Measurements from ENCODE around the gene CTDSPL.
"Not testable (repeated sequence)": the region's sequence is repeated elsewhere in the genome, so short reads cannot be mapped to it uniquely, and the experiment has no call there.

Gene CTDSPL

GRCh38 chr3:37984051-37984450 lies 122.4 kb downstream of the CTDSPL start:
- no peak for DNase-seq (ENCODE audit: low spot score)
- Histone ChIP-seq H3K27ac (no peak overlapping the region), H3K4me3 (no peak overlapping the region)
- TF ChIP-seq CTCF (IDR thresholded peaks at IDR 0.05) = no peak

GRCh38 chr3:37984596-37984995 lies 122.9 kb downstream of the CTDSPL start:
- no peak for TF ChIP-seq CTCF (IDR thresholded peaks at IDR 0.05)
- H3K27ac ChIP-seq = no peak overlapping the region
- DNase-seq (ENCODE audit: low spot score) = peak; percentile 54
- H3K4me3 ChIP-seq = no peak overlapping the region

- H3K4me3 ChIP-seq = no peak overlapping the region
- TF ChIP-seq CTCF (IDR thresholded peaks at IDR 0.05) = no peak
- DNase-seq (ENCODE audit: low spot score) = peak; percentile 65
- peak overlapping the region in 1 of 2 donors; percentile 56 for H3K27ac ChIP-seq
Measured at GRCh38 chr3:37985637-37986320, 124.1 kb downstream of the CTDSPL start.

GRCh38 chr3:37986479-37987314 lies 125.0 kb downstream of the CTDSPL start:
- H3K4me3 ChIP-seq = no peak overlapping the region
- H3K27ac ChIP-seq = no peak overlapping the region
- DNase-seq (ENCODE audit: low spot score) = peak; percentile 66
- TF ChIP-seq CTCF (IDR thresholded peaks at IDR 0.05) = no peak

GRCh38 chr3:37987315-37987697 lies 125.6 kb downstream of the CTDSPL start:
- DNase-seq (ENCODE audit: low spot score) = no peak
- H3K27ac ChIP-seq = no peak overlapping the region
- H3K4me3 ChIP-seq = no peak overlapping the region
- no peak for TF ChIP-seq CTCF (IDR thresholded peaks at IDR 0.05)

- no peak overlapping the region for H3K4me3 ChIP-seq
- TF ChIP-seq CTCF (IDR thresholded peaks at IDR 0.05) = no peak
- DNase-seq (ENCODE audit: low spot score) = no peak
- H3K27ac ChIP-seq = no peak overlapping the region
Measured at GRCh38 chr3:37987751-37988179, 126.1 kb downstream of the CTDSPL start.

GRCh38 chr3:37988376-37988775 lies 126.7 kb downstream of the CTDSPL start:
- not testable (repeated sequence) for H3K27ac ChIP-seq, H3K4me3 ChIP-seq

More at GRCh38 chr3:37988376-37988775, 126.7 kb downstream of the CTDSPL start:
- not testable (repeated sequence) for DNase-seq (ENCODE audit: low spot score)

Measured in coronary artery (tissue), 2 donors.